Cardiac muscle cell (in vitro differentiated cells and primary cell): Measurements from ENCODE around the gene SPATA31D1. TPM values are rescaled to one million over a fixed set of nuclear protein-coding genes. Genes with fewer than 3 reads are reported as not detected.

ENCODE experiments used
- DNase-seq, 2 donors: peaks; one replicate each; pipeline versions ENCODE4 v3.0.0 to v3.0.0-alpha.2; 2010 to 2017; ENCODE audit warnings: low read depth in 1 of 2, low spot score in 1 of 2
- H3K27ac ChIP-seq: fragments of 200-600 bp; sonication (generic); 2 replicates; pipeline ENCODE4 v1.5.1; 2016
- H3K27me3 ChIP-seq: fragments of 200-600 bp; sonication (generic); 2 replicates; pipeline ENCODE4 v1.6.0; 2016; ENCODE audit warnings: control low read depth
- H3K36me3 ChIP-seq: fragments of 200-600 bp; sonication (generic); 2 replicates; pipeline ENCODE4 v1.5.1; 2016; ENCODE audit warnings: control low read depth
- H3K4me1 ChIP-seq: fragments of 200-600 bp; sonication (generic); 2 replicates; pipeline ENCODE4 v1.8.1; 2017; ENCODE audit warnings: low read depth, mild to moderate bottlenecking, mixed run types
- H3K4me3 ChIP-seq: fragments of 200-600 bp; sonication (generic); 2 replicates; pipeline ENCODE4 v1.5.1; 2016; ENCODE audit warnings: mild to moderate bottlenecking
- H3K9me3 ChIP-seq: fragments of 200-600 bp; sonication (generic); 2 replicates; pipeline ENCODE4 v1.5.1; 2017; ENCODE audit warnings: low read depth, mild to moderate bottlenecking, control low read depth
- CTCF ChIP-seq: IDR thresholded peaks from 2 replicates; pipeline ENCODE4 v1.5.1; 2012; ENCODE audit warnings: low read depth, mild to moderate bottlenecking, low read length
- polyA plus RNA-seq: library from polyadenylated mRNA; unstranded; fragments of >200 nt; fragmentation: Nextera tagmentation; extraction: Ambion mirVana; gene quantifications from 2 replicates; pipeline ENCODE4 v1.2.1, GENCODE V29; 2016
- total RNA-seq: library from RNA; depleted of rRNA; stranded (reverse); fragments of >200 nt; gene quantifications from 2 replicates; pipeline ENCODE4 v1.2.3, GENCODE V29; 2016

SPATA31D1 gene
- total and polyA plus RNA-seq, 2 experiments from 2014 or later: not detected

GRCh38 chr9:82024908-82025307, 36.3 kb downstream of the SPATA31D1 start:
- Histone ChIP-seq H3K36me3 (no peaks in the 10 kb centered on the region), H3K4me1 (peaks cover 6% of the 10 kb centered on the region), H3K27me3 (no peaks in the 10 kb centered on the region), H3K9me3 (no peaks in the 10 kb centered on the region), H3K4me3 (no peak overlapping the region), H3K27ac (no peak overlapping the region)
- no peak for TF ChIP-seq CTCF
- DNase-seq: no peak

- peak in 1 of 2 donors; percentile 92 for DNase-seq
- TF ChIP-seq CTCF: no peak
- H3K9me3 ChIP-seq: no peaks in the 10 kb centered on the region
Measured at GRCh38 chr9:82031538-82032280, 43.1 kb downstream of the SPATA31D1 start.

GRCh38 chr9:82034956-82035731, 46.6 kb downstream of the SPATA31D1 start:
- Histone ChIP-seq H3K27ac (no peak overlapping the region), H3K9me3 (no peaks in the 10 kb centered on the region), H3K4me3 (no peak overlapping the region), H3K4me1 (no peaks in the 10 kb centered on the region), H3K36me3 (no peaks in the 10 kb centered on the region), H3K27me3 (no peaks in the 10 kb centered on the region)
- DNase-seq: no peak
- TF ChIP-seq CTCF: no peak

More at GRCh38 chr9:82031538-82032280, 43.1 kb downstream of the SPATA31D1 start:
- Histone ChIP-seq H3K27ac (no peak overlapping the region), H3K27me3 (no peaks in the 10 kb centered on the region), H3K36me3 (no peaks in the 10 kb centered on the region), H3K4me1 (no peaks in the 10 kb centered on the region), H3K4me3 (no peak overlapping the region)

GRCh38 chr9:82036086-82036485, 47.5 kb downstream of the SPATA31D1 start:
- no peak overlapping the region for H3K27ac ChIP-seq
- no peaks in the 10 kb centered on the region for H3K9me3 ChIP-seq
- H3K4me3 ChIP-seq: no peak overlapping the region
- H3K27me3 ChIP-seq: no peaks in the 10 kb centered on the region
- TF ChIP-seq CTCF: no peak
- H3K4me1 ChIP-seq: no peaks in the 10 kb centered on the region
- DNase-seq: no peak
- no peaks in the 10 kb centered on the region for H3K36me3 ChIP-seq

GRCh38 chr9:82037126-82037525, 48.6 kb downstream of the SPATA31D1 start:
- Histone ChIP-seq H3K4me3 (no peak overlapping the region), H3K9me3 (no peaks in the 10 kb centered on the region), H3K4me1 (no peaks in the 10 kb centered on the region), H3K36me3 (no peaks in the 10 kb centered on the region), H3K27ac (no peak overlapping the region), H3K27me3 (no peaks in the 10 kb centered on the region)
- no peak for TF ChIP-seq CTCF
- DNase-seq: no peak
